OCI-LY1 (cell line): ENCODE results near the gene ENOSF1.

ENCODE experiments used
- H2AFZ ChIP-seq: fragments of 200-600 bp; sonication (generic), shearing (Covaris generic); 2 replicates; pipeline ENCODE4 v1.6.0; 2014; ENCODE audit warnings: antibody characterized with exemption, mild to moderate bottlenecking, low read length
- H3F3A ChIP-seq: fragments of 200-600 bp; sonication (generic), shearing (Covaris generic); 2 replicates; pipeline ENCODE4 v1.6.0; 2014; ENCODE audit warnings: mild to moderate bottlenecking, antibody characterized with exemption, low read length, moderate library complexity; ENCODE audit not compliant: insufficient read depth
- H3K27ac ChIP-seq: fragments of 200-600 bp; sonication (generic); 2 replicates; pipeline ENCODE4 v1.5.1; 2014; ENCODE audit warnings: low read length, mixed run types, mild to moderate bottlenecking, low read depth; ENCODE audit not compliant: poor library complexity, severe bottlenecking
- H3K27me3 ChIP-seq: fragments of 200-600 bp; sonication (generic); 2 replicates; pipeline ENCODE4 v1.6.0; 2014; ENCODE audit warnings: antibody characterized with exemption, mild to moderate bottlenecking, low read length, moderate library complexity; ENCODE audit not compliant: insufficient read depth
- H3K36me3 ChIP-seq: fragments of 200-600 bp; sonication (generic); 2 replicates; pipeline ENCODE4 v1.6.1; 2014; ENCODE audit warnings: mild to moderate bottlenecking, antibody characterized with exemption, low read length, moderate library complexity, mixed read lengths; ENCODE audit not compliant: insufficient read depth
- H3K4me1 ChIP-seq: fragments of 200-600 bp; sonication (generic); 2 replicates; pipeline ENCODE4 v1.5.1; 2014; ENCODE audit warnings: mild to moderate bottlenecking, low read length, moderate library complexity; ENCODE audit not compliant: insufficient read depth, severe bottlenecking
- H3K4me2 ChIP-seq: fragments of 200-600 bp; sonication (generic), shearing (Covaris generic); 2 replicates; pipeline ENCODE4 v1.6.1; 2014; ENCODE audit warnings: low read length
- H3K4me3 ChIP-seq: fragments of 200-600 bp; sonication (generic); 2 replicates; pipeline ENCODE4 v1.5.1; 2014; ENCODE audit warnings: low read length, low read depth, mild to moderate bottlenecking, mixed read lengths; ENCODE audit not compliant: poor library complexity, severe bottlenecking
- H3K79me2 ChIP-seq: fragments of 200-600 bp; shearing (Covaris generic); 2 replicates; pipeline ENCODE4 v1.6.1; 2016; ENCODE audit warnings: mixed run types, low read length, mixed read lengths; ENCODE audit not compliant: insufficient read depth
- H3K9ac ChIP-seq: fragments of 200-600 bp; sonication (generic), shearing (Covaris generic); 2 replicates; pipeline ENCODE4 v1.6.1; 2014; ENCODE audit warnings: mild to moderate bottlenecking, low read length, mixed read lengths
- H3K9me2 ChIP-seq: fragments of 200-600 bp; sonication (generic), shearing (Covaris generic); 2 replicates; pipeline ENCODE4 v1.6.1; 2014; ENCODE audit warnings: low read depth, mild to moderate bottlenecking, low read length, mixed read lengths
- H3K9me3 ChIP-seq: fragments of 200-600 bp; shearing (Covaris generic); 2 replicates; pipeline ENCODE4 v1.6.1; 2014; ENCODE audit warnings: low read length, mixed read lengths
- H4K20me1 ChIP-seq: fragments of 200-600 bp; sonication (generic), shearing (Covaris generic); 2 replicates; pipeline ENCODE4 v1.6.0; 2016; ENCODE audit warnings: mild to moderate bottlenecking, low read length; ENCODE audit not compliant: insufficient read depth
- EZH2 ChIP-seq: fragments of 200-600 bp; sonication (generic), shearing (Covaris generic); IDR thresholded peaks from 2 replicates; pipeline ENCODE4 v1.8.0; 2017; ENCODE audit warnings: borderline replicate concordance, mixed run types, mild to moderate bottlenecking, antibody characterized with exemption, low read length, moderate library complexity, mixed read lengths
- TF ChIP-seq, protein P1 (sequence below): fragments of 200-600 bp; sonication (generic), shearing (Covaris generic); IDR thresholded peaks from 2 replicates; pipeline ENCODE4 v1.5.1; 2017; ENCODE audit warnings: mild to moderate bottlenecking, antibody characterized with exemption, low read length, moderate library complexity, mixed read lengths

The ENOSF1 gene

DNA sequence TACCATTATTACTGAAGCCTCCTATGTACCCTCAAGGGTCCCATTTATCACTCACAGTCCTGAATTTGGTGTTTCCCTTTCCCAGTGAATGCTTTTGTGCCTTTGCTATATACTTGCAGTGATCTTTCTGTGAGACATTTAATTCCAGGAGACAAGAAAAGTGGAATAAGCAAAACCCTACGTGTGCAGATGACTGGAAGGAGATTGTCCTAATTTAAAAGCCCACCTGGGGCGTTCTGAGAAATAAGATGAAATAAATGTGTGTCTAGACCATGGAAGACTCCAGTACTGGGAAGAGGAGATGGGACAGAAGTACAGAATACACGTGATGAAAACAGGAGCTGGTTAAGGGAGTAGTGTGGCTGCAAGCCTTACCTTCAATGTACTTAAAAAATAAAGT, 35.7 kb downstream of the ENOSF1 start:
- no peaks in the 10 kb centered on the region for H3K79me2 ChIP-seq
- no peak for TF ChIP-seq EZH2
- TF ChIP-seq, protein P1, sequence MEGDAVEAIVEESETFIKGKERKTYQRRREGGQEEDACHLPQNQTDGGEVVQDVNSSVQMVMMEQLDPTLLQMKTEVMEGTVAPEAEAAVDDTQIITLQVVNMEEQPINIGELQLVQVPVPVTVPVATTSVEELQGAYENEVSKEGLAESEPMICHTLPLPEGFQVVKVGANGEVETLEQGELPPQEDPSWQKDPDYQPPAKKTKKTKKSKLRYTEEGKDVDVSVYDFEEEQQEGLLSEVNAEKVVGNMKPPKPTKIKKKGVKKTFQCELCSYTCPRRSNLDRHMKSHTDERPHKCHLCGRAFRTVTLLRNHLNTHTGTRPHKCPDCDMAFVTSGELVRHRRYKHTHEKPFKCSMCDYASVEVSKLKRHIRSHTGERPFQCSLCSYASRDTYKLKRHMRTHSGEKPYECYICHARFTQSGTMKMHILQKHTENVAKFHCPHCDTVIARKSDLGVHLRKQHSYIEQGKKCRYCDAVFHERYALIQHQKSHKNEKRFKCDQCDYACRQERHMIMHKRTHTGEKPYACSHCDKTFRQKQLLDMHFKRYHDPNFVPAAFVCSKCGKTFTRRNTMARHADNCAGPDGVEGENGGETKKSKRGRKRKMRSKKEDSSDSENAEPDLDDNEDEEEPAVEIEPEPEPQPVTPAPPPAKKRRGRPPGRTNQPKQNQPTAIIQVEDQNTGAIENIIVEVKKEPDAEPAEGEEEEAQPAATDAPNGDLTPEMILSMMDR, result no peak
- H3K4me2 ChIP-seq, result no peak overlapping the region
- no peaks in the 10 kb centered on the region for H3F3A ChIP-seq
- H3K9ac ChIP-seq, result no peak overlapping the region
- H3K27ac ChIP-seq, result no peak overlapping the region
- no peaks in the 10 kb centered on the region for H3K9me3 ChIP-seq
- no peaks in the 10 kb centered on the region for H3K27me3 ChIP-seq
- peaks cover 18% of the 10 kb centered on the region for H3K36me3 ChIP-seq
- no peak overlapping the region for H2AFZ ChIP-seq
- H3K4me3 ChIP-seq, result no peak overlapping the region
- H4K20me1 ChIP-seq, result no peaks in the 10 kb centered on the region
- no peaks in the 10 kb centered on the region for H3K4me1 ChIP-seq
- H3K9me2 ChIP-seq, result no peaks in the 10 kb centered on the region

DNA sequence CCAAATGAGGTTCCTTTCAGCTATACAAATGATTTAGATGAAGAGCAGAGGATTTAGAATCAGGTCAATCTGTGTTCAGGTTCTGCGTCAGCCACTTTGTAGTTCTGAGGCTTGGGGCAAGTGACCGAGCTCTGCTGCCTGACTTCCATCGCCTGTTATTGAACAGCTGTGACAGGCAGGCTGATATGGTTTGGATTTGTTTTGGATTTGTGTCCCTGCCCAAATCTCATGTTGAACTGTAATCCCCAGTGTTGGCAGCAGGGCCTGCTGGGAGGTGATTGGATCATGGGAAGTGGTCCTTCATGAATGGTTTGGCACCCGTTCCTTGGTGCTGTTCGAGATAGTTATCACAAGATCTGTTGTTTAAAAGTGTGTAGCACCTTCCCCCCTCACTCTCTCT, 36.4 kb downstream of the ENOSF1 start:
- Histone ChIP-seq H3K9me2 (no peaks in the 10 kb centered on the region), H3K27me3 (no peaks in the 10 kb centered on the region), H3K79me2 (no peaks in the 10 kb centered on the region), H3K27ac (no peak overlapping the region), H3K9ac (no peak overlapping the region), H3K9me3 (no peaks in the 10 kb centered on the region), H3K4me1 (no peaks in the 10 kb centered on the region), H3K4me2 (no peak overlapping the region), H3K4me3 (no peak overlapping the region), H4K20me1 (no peaks in the 10 kb centered on the region), H3F3A (no peaks in the 10 kb centered on the region), H3K36me3 (peaks cover 20% of the 10 kb centered on the region), H2AFZ (no peak overlapping the region)
- no peak for TF ChIP-seq EZH2
- TF ChIP-seq, protein P1, result no peak

DNA sequence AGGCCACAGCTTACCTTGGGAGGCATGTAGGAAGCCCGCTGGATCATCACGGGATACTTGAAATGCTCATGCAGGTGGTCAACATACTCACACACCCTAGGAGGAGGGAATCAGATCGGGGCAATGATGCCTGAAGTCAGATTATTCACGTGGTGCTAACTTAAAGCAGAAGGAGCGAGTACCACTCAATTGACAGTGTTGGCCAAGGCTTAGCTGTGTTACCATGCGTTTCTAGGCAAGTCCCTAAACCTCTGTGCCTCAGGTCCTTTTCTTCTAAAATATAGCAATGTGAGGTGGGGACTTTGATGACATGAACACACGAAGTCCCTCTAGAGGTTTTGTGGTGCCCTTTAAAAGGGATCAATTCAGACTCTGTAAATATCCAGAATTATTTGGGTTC, 37.1 kb downstream of the ENOSF1 start:
- H4K20me1 ChIP-seq, result no peaks in the 10 kb centered on the region
- H3F3A ChIP-seq, result no peaks in the 10 kb centered on the region
- no peaks in the 10 kb centered on the region for H3K9me2 ChIP-seq
- H3K9me3 ChIP-seq, result no peaks in the 10 kb centered on the region
- no peak overlapping the region for H3K27ac ChIP-seq
- TF ChIP-seq, protein P1, result no peak
- no peak for TF ChIP-seq EZH2
- no peak overlapping the region for H2AFZ ChIP-seq
- no peak overlapping the region for H3K4me3 ChIP-seq
- H3K36me3 ChIP-seq, result peaks cover 27% of the 10 kb centered on the region
- H3K27me3 ChIP-seq, result no peaks in the 10 kb centered on the region
- no peaks in the 10 kb centered on the region for H3K79me2 ChIP-seq
- no peak overlapping the region for H3K9ac ChIP-seq
- no peak overlapping the region for H3K4me2 ChIP-seq
- no peaks in the 10 kb centered on the region for H3K4me1 ChIP-seq
